Thymus (tissue), 14 donors: ENCODE measurements around the gene FCRL4. TPM values are rescaled to one million over a fixed set of nuclear protein-coding genes. Genes with fewer than 3 reads are reported as not detected.
A peak's percentile ranks its signal among the peaks of the same experiment; 100 is the strongest.

Experiments used
- DNase-seq, 9 donors: peaks; one replicate each; pipeline ENCODE4 v3.0.0-alpha.2; 2013; ENCODE audit warnings: low spot score in 9 of 9, low read depth in 6 of 9, missing footprints in 1 of 9
- H3K27ac ChIP-seq, 2 donors: one replicate each; pipeline ENCODE4 v1.5.1; 2013; ENCODE audit warnings: control low read depth in 1 of 2, low read depth in 1 of 2, low read length in 1 of 2, mild to moderate bottlenecking in 1 of 2, moderate library complexity in 1 of 2
- H3K27me3 ChIP-seq, 2 donors: one replicate each; pipeline ENCODE4 v1.5.1; 2013; ENCODE audit warnings: low read length in 1 of 2; ENCODE audit not compliant: control insufficient read depth in 2 of 2, insufficient read depth in 1 of 2
- H3K36me3 ChIP-seq, 2 donors: one replicate each; pipeline ENCODE4 v1.5.1; 2013; ENCODE audit warnings: low read length in 1 of 2, mild to moderate bottlenecking in 1 of 2, moderate library complexity in 1 of 2; ENCODE audit not compliant: control insufficient read depth in 2 of 2, insufficient read depth in 2 of 2
- H3K4me1 ChIP-seq, 2 donors: one replicate each; pipeline ENCODE4 v1.5.1; 2013; ENCODE audit warnings: low read length in 2 of 2; ENCODE audit not compliant: control insufficient read depth in 2 of 2, insufficient read depth in 2 of 2
- H3K4me3 ChIP-seq, 2 donors: one replicate each; pipeline ENCODE4 v1.5.1; 2013; ENCODE audit warnings: low read length in 2 of 2, control low read depth in 1 of 2, mild to moderate bottlenecking in 1 of 2
- H3K9me3 ChIP-seq, 2 donors: one replicate each; pipeline ENCODE4 v1.5.1; 2013; ENCODE audit warnings: low read length in 1 of 2, mild to moderate bottlenecking in 1 of 2; ENCODE audit not compliant: control insufficient read depth in 2 of 2, insufficient read depth in 1 of 2
- WGBS: extraction: QIAGEN DNeasy Blood & Tissue Kit; methylation state at CpG from one replicate; pipeline ENCODE4 v1.1.7; 2013; 5-methylcytosine and 5-hydroxymethylcytosine counted together
- long read RNA-seq, 10 donors: transcript quantifications; one replicate each; lab custom pipeline, GENCODE V29; 2026
- polyA plus RNA-seq: library from polyadenylated mRNA; stranded (reverse); fragments of 200-250 nt; gene quantifications from one replicate; pipeline ENCODE4 v1.2.3, GENCODE V29; 2013
- total RNA-seq: library from RNA; stranded (reverse); fragments of 120-200 nt; gene quantifications from one replicate; pipeline ENCODE4 v1.2.4, GENCODE V29; 2013
- donor health status: healthy.

The FCRL4 gene
- total RNA-seq = 0.19 TPM
- 0.48 TPM for polyA plus RNA-seq
- long read RNA-seq, donor 1 = 0 reads
- long read RNA-seq, donor 2 = 0 reads
- long read RNA-seq, donor 3 = 0 reads
- long read RNA-seq, donor 4 = 0 reads
- long read RNA-seq, donor 5 = 0 reads
- long read RNA-seq, donor 6 = 0 reads
- long read RNA-seq, donor 7 = 0 reads
- long read RNA-seq, donor 8 = 0 reads
- long read RNA-seq, donor 9 = 0 reads
- long read RNA-seq, donor 10 = 0 reads

DNA sequence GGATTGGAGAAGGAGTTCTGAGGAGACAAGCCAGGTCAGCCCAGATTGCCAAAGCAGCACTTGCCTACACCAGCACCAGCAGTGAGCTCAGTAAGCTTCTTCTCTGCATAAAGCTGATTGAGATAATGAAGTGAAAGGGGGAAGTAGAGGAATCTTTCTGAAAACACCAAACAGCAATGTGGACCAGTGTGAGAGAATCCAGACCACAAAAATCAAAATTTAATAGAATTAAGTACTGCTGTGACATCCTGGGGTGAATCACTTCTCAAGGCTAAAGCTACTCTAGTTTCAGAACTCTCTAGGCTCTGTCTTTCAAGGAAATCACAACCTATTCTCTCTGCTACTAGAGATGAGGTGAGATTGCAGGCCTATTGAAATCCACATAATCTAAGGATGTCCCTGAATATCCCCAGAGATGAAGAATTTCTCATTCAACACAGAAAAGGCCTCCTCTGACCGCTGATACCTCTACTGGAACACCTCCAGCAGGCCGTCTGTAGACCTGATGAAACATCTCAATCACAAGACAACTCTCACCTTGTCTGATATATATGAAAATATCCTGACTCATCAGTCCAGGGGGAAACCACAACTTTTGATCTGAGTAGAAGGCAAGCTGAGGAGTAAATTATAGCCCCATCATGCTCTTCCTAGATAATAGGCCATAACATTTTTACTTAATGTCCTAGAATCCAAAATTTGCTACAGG lies at the start of gene FCRL4:
TSS of gene FCRL4 (minus strand) at position 127 of the 709 bp plus-strand sequence. CDS start 141 bp downstream, outside the sequence.
- no peak for DNase-seq
- H3K9me3 ChIP-seq = no peaks in the 10 kb centered on the region
- H3K36me3 ChIP-seq = no peaks in the 10 kb centered on the region
- H3K27me3 ChIP-seq = no peaks in the 10 kb centered on the region
- peaks cover 0 to 11% of the 10 kb centered on the region in 2 donors for H3K4me1 ChIP-seq
- H3K4me3 ChIP-seq = no peak within 1 kb of the TSS
- 94% methylated on average over 2 of the region's 2 CpGs for WGBS
- H3K27ac ChIP-seq = no peak within 1 kb of the TSS

DNA sequence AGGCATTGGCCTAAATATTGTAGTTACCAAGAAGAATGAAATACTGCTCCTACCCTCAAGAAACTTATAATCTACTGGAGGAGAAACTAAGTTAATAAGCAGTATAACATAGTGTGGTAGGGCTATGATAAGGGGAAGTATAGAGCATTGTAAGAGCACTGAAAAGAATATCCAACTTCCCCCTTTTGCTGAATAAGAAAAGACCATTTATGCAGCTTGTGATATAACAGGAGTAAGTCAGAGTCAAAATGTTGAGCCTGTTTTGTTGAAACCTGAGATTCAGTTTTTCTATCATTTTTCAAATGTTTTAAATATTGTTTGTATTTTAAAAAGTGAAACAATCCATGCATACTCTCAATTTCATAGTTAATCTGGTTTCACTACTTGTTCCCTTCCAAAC lies 48.3 kb upstream of the FCRL4 start:
- no peak for DNase-seq
- H3K9me3 ChIP-seq = no peaks in the 10 kb centered on the region
- no peak overlapping the region for H3K27ac ChIP-seq
- H3K4me1 ChIP-seq = peaks cover 0 to 5% of the 10 kb centered on the region in 2 donors
- H3K36me3 ChIP-seq = no peaks in the 10 kb centered on the region
- no peaks in the 10 kb centered on the region for H3K27me3 ChIP-seq
- H3K4me3 ChIP-seq = no peak overlapping the region

DNA sequence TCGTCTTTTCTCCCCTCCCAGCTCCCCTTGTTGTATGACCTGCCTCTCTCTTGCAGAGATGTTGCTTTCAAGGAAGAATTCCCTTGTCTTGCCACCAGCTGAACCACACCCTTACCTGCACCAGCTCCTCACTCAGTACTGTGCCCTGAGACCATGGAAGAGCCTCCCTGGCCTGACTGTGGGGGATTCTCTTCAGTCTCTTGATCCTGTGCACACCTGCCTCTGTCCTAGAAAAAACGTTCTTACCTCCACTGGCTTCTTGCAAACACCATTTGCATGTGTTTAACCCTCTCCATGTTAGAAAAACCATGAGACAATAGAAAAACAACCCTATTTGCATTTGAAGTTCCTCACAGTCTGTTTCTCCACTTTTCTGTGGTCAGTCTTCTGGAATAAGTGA lies 43.3 kb upstream of the FCRL4 start:
- Histone ChIP-seq H3K4me1 (peaks cover 0 to 2% of the 10 kb centered on the region in 2 donors), H3K4me3 (no peak overlapping the region), H3K9me3 (no peaks in the 10 kb centered on the region), H3K36me3 (no peaks in the 10 kb centered on the region), H3K27me3 (no peaks in the 10 kb centered on the region), H3K27ac (no peak overlapping the region)
- 88% methylated on average over 2 of the region's 2 CpGs for WGBS
- no peak for DNase-seq

DNA sequence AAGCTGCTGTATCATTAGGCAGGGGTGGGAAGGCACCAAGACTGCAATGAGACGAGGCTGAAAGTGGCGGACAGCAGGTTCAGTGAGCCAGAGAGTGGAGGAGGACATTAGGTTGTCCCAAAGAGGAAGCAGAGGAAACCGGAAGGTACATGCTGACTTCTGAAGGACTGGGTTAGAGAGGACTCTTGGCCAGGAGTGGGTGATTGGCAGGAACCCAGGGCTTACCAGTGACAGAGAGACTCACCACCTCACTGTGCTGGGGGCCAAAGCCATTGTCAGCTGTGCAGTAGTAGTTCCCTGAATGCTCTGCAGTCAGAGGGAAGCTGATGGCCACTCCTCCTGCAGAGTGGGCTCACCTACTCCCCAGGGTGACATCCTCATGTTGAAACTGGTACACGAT lies 41.9 kb upstream of the FCRL4 start:
- 76% methylated on average over 4 of the region's 4 CpGs for WGBS
- Histone ChIP-seq H3K27me3 (no peaks in the 10 kb centered on the region), H3K36me3 (no peaks in the 10 kb centered on the region), H3K9me3 (no peaks in the 10 kb centered on the region), H3K4me1 (no peaks in the 10 kb centered on the region), H3K4me3 (no peak overlapping the region), H3K27ac (no peak overlapping the region)
- no peak for DNase-seq

DNA sequence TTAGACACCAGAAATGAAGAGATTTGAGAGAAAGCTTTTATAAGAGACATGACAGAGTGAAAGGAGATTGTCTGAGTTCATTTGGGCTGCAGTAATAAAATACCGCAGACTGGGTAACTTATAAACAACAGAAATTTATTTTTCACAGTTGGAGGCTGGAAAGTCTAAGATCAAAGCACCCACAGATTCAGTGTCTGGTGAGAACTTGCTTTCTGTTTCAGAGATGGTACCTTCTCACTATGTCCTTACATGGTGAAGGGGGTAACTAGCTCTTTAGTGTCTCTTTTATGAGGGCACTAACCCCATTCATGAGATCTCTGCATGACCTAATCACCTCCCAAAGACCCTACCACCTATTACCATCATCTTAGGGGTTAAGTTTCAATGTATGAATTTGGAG lies 30.9 kb upstream of the FCRL4 start:
- WGBS = 13% methylated on average over 1 of the region's 1 CpG
- H3K4me1 ChIP-seq = peaks cover 0 to 9% of the 10 kb centered on the region in 2 donors
- no peak overlapping the region for H3K27ac ChIP-seq
- no peaks in the 10 kb centered on the region for H3K36me3 ChIP-seq
- peak in 5 of 9 donors; percentile 10 to 70 (median 33) for DNase-seq
- H3K9me3 ChIP-seq = no peaks in the 10 kb centered on the region
- no peak overlapping the region for H3K4me3 ChIP-seq
- no peaks in the 10 kb centered on the region for H3K27me3 ChIP-seq

DNA sequence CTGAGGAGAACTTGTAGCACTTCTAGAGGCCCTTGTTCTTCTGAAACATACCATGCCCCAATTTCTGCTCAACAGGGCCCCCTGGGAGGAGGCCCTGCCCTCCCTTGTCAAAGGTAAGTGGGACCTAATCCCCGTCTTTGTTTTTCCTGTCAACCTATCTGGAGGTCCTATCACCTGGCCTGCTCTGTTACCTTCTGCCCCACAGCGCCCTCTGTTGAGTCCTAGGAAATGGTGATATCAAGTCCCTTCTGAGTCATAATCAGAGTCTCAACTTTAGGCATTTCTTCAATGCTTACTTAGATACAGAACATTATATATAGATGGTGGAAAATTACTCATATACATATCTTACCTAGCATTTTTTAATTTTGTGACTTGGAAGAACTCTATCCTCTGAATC lies 28.2 kb upstream of the FCRL4 start:
- 53% methylated on average over 2 of the region's 2 CpGs for WGBS
- H3K9me3 ChIP-seq = no peaks in the 10 kb centered on the region

DNA sequence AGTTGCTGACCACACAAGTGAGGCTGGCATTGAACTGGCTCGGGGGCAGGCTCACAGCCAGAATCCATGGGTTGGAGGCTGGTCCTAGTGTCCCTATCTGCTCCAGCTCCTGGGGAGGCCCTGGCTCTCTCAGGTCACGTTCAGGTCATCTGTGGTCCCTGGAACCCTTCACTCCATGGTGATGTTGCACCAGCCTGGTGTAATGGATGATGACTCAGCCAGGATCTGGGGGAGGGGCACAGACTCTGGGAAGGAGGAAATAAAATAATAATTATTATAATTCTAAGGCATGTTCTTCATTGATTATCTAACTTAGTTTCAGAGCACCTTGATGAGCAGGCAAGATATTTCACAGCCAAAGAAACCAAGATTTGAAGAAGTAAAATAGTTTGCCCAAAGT lies 26.6 kb upstream of the FCRL4 start:
- no peak overlapping the region for H3K27ac ChIP-seq
- no peaks in the 10 kb centered on the region for H3K27me3 ChIP-seq
- H3K36me3 ChIP-seq = no peaks in the 10 kb centered on the region
- 93% methylated on average over 2 of the region's 2 CpGs for WGBS
- no peak overlapping the region for H3K4me3 ChIP-seq
- H3K9me3 ChIP-seq = no peaks in the 10 kb centered on the region
- peaks cover 0 to 4% of the 10 kb centered on the region in 2 donors for H3K4me1 ChIP-seq
- no peak for DNase-seq

More for the DNA sequence above, 28.2 kb upstream of the FCRL4 start:
- H3K27ac ChIP-seq = no peak overlapping the region
- H3K36me3 ChIP-seq = no peaks in the 10 kb centered on the region
- peaks cover 0 to 9% of the 10 kb centered on the region in 2 donors for H3K4me1 ChIP-seq
- peak in 8 of 9 donors; percentile 24 to 69 (median 35) for DNase-seq
- H3K27me3 ChIP-seq = no peaks in the 10 kb centered on the region
- H3K4me3 ChIP-seq = no peak overlapping the region

DNA sequence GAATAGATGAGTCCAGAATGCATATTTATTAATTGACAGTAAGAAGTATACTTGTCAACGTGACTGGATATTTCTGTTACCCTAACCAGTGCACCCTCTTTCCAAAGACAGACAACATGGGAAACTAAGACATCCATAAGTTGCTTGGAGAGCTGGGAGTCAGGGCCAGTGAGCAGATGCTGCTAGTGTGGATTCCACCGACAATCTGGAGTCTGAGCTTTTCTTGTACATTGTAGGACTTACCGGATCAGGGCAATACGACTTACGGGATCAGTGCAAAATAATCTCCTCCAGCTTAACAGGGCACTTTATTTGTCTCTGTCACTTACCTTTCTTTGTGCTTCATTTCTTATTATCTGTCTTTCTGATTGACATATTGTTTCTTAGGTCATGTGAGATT lies 24.6 kb upstream of the FCRL4 start:
- H3K4me3 ChIP-seq = no peak overlapping the region
- H3K4me1 ChIP-seq = peaks cover 0 to 4% of the 10 kb centered on the region in 2 donors
- no peak overlapping the region for H3K27ac ChIP-seq
- H3K27me3 ChIP-seq = no peaks in the 10 kb centered on the region
- WGBS = 97% methylated on average over 5 of the region's 5 CpGs
- no peaks in the 10 kb centered on the region for H3K9me3 ChIP-seq
- no peaks in the 10 kb centered on the region for H3K36me3 ChIP-seq
- DNase-seq = no peak

DNA sequence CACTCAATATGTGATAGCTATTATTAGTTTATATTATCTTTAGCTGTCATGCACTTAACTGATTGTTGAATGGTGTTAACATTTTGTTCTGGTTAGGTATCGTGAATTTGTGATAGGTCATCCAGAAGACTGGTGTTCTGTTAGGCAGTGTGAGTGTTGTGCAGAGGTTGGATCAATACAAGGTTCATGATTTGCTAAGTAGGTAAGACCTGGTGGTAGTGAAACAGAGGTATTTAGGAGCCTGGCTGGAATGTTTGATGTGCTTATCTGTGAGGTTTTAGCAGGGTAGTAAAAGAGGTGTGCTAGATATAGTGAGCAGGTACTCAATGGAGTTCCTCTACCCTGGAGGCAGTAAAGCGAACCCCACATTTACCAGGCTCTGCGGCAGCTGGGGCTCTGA lies 20.3 kb upstream of the FCRL4 start:
- Histone ChIP-seq H3K4me1 (no peaks in the 10 kb centered on the region), H3K27ac (no peak overlapping the region), H3K27me3 (no peaks in the 10 kb centered on the region), H3K36me3 (no peaks in the 10 kb centered on the region), H3K4me3 (no peak overlapping the region), H3K9me3 (no peaks in the 10 kb centered on the region)
- WGBS = 97% methylated on average over 3 of the region's 3 CpGs
- DNase-seq = no peak
